Measurements from ENCODE around the gene TENT4B. TPM values are rescaled to one million over a fixed set of nuclear protein-coding genes. Genes with fewer than 3 reads are reported as not detected.
"Not testable (repeated sequence)": the region's sequence is repeated elsewhere in the genome, so short reads cannot be mapped to it uniquely, and the experiment has no call there.

TENT4B gene
- polyA plus RNA-seq, 1 donor: 5.3 TPM

GRCh38 chr16:50154420-50154950, 1.4 kb downstream of the TENT4B start:
- no peak for DNase-seq (ENCODE audit: low read depth)

DNA sequence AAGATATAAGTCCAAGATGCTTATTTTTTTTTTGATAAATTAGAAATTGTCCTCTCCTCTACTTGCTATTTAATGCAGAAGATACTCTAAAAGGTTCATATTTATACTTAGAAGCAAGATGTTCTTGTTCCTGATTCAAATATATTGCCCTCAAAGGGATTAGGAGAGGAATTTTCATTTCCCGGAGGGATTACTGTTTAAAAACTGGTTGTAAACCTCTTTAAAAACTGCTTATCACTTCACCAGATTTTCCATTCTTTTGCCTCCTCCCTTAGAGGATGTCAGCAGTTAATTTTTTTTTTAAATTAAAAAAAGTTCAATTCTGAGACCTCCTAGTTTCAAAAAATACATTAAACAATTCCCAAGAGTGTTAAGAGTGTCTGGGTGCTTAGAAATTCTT, 2.8 kb downstream of the TENT4B start:
- DNase-seq (ENCODE audit: low read depth): no peak

- no peak for DNase-seq (ENCODE audit: low read depth)
Measured at GRCh38 chr16:50156590-50156989, 3.5 kb downstream of the TENT4B start.

DNA sequence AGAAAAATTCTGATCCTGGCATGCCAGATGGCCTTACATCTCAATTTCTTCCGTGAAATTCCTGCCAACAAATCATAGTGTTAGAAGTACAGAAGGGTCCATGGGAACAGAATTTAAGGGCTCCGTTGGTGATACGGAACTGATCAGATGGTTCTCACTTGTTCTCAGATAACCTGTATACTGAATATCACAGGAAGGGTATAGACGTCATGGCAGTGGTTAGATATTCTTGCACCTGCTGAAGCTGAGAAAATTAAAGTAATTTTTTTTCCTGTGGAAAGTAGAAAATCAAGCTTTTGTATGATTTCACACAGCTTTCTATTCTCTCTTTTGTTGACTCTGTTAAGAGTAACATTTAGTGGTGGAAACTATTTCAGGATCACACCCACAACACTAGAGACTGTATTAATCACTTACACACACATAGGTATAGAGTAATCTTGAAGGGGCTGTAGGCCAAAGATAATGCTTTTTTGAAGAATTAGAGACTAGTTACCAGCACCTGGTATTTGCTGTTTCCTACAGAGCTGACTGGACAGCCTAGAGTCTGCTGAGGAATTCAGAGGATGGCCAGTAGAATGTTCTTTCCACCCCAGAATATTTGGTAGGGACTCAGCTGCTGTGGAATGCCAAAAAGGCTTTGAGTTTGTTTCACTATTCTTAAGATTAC, 7.5 kb downstream of the TENT4B start:
- DNase-seq (ENCODE audit: low read depth): no peak

DNA sequence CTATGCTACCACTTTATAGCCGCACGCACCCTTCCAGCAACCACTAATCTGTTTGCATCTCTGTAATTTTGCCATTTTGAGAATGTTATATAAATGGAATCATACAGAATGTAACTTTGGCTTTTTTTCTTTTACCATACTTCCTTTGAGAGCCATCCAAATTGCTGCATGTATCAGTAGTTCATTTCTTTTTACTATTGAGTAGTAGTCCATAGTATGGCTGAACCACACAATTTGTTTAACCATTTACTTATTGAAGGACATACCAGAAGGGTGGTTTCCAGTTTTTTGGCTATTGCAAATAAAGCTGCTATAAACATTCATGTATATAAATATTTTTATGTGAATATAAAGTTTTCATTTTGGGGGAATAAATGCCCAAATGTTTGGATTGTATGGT, 8.8 kb downstream of the TENT4B start:
- no peak for DNase-seq (ENCODE audit: low read depth)

DNA sequence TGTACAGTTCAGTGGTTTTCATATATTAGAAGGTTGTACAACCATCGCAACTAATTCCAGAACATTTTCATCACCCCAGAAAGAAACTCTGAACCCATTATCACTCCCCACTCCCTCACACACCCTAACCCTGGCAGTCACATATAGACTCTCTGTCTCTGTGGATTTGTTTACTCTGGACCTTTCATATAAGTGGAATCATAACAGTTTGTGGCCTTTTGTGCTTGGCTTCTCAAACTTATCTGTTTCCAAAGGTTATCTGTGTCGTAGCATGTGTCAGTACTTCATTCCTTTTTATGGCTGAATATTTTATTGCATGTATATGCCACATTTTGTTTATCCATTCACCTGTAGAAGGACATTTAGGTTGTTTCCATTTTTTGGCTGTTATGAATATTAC, 12.4 kb downstream of the TENT4B start:
- no peak for DNase-seq (ENCODE audit: low read depth)

GRCh38 chr16:50166511-50167500, 13.7 kb downstream of the TENT4B start:
- DNase-seq (ENCODE audit: low read depth): no peak

- DNase-seq (ENCODE audit: low read depth): no peak
Measured at GRCh38 chr16:50167556-50167955, 14.4 kb downstream of the TENT4B start.

DNA sequence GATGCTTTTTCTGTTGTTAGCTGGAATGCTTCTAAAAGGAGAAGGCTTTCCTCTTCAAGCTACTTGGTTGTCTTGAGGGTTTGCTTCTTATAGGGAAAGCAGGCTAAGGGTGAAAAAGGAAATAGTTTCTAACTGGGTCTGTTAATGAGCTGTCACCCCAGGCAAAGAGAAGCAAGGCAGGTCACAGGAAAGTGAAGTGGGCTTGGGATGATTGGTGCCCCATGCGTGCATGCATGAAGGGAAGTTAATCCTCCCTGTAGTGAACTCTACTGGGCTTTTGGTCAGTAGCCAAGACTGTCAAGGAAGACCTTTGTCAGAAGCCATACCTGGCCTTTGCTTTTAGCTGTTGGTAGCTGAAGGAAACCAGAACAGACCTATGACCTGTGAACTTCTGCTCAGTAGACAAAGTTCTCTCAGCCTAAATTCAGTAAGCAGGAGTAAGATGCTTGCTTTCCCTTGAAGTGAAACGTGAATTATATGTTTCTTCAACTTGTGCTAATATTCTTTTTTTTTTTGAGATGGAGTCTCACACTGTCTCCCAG, 16.5 kb downstream of the TENT4B start:
- no peak for DNase-seq (ENCODE audit: low read depth)

DNA sequence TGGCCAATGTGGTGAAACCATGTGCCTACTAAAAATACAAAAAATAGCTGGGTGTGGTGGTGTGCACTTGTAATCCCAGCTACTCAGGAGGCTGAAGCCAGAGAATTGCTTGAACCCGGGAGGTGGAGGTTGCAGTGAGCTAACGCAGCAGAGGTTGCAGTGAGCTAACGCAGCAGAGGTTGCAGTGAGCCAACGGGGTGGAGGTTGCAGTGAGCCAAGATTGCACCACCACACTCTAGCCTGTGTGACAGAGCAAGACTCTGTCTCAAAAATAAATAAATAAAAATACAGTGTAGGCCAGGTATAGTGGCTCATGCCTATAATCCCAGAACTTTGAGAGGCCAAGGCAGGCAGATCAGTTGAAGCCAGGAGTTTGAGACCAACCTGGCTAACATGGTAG, 18.7 kb downstream of the TENT4B start:
- not testable (repeated sequence) for DNase-seq (ENCODE audit: low read depth)

DNA sequence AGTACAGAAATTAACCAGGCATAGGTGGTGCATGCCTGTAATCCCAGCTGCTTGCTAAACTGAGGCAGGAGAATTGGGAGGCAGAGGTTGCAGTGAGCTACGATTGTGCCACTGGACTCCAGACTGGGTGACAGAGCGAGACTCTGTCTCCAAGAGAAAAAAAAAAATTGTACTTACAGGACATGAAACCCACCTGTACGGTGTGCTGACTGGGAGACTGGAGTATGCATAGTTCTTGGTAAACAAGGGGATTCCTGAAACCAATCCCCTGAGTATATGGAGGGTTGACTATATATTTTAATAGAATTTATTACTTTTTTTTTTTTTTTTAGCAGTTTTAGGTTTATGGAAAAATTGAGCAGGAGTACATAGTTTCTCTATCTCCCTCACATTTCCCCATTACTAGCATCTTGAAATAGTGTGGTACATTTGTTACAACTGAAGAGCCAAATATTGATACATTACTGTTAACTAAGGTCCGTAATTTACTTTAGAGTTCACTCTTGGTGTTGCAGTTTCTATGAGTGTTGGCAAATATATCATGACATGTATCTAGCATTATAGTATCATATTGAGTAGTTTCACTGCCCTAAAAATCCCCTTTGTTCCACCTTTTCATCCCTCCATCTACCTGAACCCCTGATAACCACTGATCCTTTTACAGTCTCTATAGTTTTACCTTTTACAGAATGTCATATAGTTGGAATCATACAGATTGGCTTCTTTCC, 19.3 kb downstream of the TENT4B start:
- DNase-seq (ENCODE audit: low read depth): no peak

DNA sequence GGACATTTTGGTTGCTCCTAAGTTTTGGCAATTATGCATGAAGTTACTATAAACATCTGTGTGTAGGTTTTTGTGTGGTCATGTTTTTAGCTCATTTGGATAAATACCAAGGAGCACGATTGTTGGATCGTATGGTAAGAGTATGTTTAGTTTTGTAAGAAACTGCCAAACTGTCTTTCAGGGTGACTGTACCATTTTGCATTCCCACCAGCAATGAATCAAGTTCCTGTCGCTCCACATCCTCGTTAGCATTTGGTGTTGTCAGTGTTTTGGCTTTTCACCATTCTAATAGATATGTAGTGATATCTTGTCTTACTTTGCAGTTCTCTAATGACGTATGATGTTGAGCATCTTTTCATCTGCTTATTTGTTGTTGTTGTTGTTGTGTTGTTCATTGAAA, 20.2 kb downstream of the TENT4B start:
- no peak for DNase-seq (ENCODE audit: low read depth)

GRCh38 chr16:50178491-50178941, 25.4 kb downstream of the TENT4B start:
- no peak for DNase-seq (ENCODE audit: low read depth)

DNA sequence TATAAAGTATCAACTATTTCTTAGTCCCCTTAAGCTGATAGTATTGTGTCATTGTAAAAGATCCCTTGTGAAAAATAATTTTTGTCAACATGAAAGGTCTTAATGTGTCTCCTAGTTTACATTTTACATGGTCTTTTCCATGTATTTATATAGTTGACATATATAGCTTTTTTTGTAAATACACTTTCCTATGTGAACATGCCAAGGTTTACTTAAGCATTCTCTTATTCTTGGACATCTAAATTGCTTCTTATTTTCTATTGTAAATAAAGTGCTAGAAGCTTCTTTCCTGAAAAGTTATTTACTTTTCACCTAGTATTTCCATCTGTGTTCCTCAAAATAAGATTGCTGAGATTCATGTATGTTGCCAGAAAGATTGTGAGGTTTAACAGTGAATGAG, 29.3 kb downstream of the TENT4B start:
- DNase-seq (ENCODE audit: low read depth): no peak

DNA sequence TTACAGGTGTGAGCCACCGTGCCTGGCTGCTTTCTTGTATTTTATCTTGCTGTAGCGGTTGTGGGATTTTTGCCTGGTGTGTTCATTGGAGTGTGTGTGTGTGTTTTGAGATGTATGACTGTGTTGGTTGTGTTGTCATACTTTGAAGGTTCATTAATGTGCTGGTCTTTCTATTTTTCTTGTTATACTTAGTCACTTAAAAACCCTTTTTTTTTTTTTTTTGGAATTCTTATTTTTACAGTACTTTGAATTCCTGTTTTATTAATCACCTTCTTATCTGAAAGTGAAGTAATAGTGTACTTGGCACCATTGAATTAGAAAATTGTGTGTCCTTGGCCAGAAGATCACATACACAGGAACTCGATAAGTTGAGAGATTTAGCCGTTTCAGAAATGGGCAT, 30.2 kb downstream of the TENT4B start:
- DNase-seq (ENCODE audit: low read depth): no peak

DNA sequence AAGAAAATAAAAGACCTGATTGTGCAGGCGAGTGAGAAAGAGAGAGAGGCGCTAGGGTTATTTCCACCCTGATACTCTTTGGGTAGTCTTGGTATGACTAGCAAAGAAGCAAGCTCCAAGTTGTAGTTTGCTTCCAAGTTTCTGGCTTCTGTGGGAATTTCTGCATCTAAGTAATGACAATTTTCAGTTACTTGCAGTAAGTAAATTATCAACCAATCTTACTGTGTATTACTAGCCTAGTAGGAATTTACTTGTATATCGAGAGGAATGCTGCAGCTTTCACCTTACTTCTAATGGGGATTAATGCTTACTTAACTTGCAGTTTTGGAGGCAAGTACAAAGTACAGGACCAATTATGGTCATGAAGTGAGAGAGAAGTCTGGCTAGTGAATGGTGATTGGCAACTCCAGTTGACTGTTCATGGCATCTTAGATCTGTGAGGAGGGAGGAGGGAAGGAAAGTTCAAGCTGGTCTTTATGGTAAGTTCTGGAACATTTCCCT, 31.9 kb downstream of the TENT4B start:
- no peak for DNase-seq (ENCODE audit: low read depth)

GRCh38 chr16:50188619-50189136, 35.6 kb downstream of the TENT4B start:
- no peak for DNase-seq (ENCODE audit: low read depth)

DNA sequence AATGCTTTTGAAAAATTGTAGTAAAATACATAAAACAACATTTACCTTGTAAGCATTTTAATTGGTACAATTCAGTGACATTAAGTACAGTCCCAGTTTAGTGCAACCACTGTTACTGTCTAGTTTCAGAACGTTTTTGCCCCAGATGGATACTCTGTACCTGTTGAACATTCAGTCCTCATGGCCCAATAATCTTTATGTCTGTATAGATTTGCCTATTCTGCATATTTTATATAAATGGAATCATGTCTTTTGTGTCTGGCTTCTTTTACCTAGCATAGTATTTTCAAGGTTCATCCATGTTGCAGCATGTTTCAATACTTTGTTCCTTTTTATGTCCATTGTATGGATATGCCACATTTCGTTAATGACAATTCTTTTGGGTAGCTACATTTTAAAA, 37.2 kb downstream of the TENT4B start:
- no peak for DNase-seq (ENCODE audit: low read depth)

DNA sequence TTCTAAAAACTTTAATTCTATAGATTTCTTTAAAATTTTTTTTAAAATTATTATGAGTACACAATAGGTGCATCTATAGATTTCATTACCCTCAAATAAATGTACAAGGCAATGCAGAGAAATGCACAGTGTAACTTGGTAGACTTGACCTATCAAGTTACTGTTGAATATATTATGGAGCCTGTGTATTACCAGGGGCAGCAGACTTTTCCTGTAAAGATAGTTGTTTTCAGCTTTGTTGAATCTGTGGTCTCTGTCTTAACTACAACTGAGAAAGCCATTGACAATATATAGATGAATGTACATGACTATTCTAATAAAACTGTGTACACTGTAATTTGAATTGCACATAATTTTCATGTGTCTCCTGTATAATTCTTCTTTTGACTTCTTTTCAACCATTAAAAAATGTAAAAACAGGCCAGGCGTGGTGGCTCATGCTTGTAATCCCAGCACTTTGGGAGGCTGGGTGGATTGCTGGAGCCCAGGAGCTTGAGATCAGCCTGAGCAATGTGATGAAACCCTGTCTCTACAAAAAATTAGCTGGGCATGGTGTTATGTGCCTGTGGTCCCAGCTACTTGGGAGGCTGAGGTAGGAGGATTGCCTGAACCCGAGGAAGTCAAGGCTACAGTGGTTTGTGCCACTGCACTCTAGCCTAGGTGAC, 39.4 kb downstream of the TENT4B start:
- no peak for DNase-seq (ENCODE audit: low read depth)

- DNase-seq (ENCODE audit: low read depth): no peak
Measured at GRCh38 chr16:50193594-50193993, 40.5 kb downstream of the TENT4B start.

- DNase-seq (ENCODE audit: low read depth): no peak
Measured at GRCh38 chr16:50195276-50195675, 42.2 kb downstream of the TENT4B start.
